SU-DHL-6 (cell line): ENCODE results near the gene PACSIN3.

ENCODE experiments used
- EZH2phosphoT487 ChIP-seq: fragments of 200-600 bp; sonication (generic), shearing (Covaris generic); conservative IDR thresholded peaks from 2 replicates; pipeline ENCODE4 v1.6.1; 2018; ENCODE audit warnings: mild to moderate bottlenecking, antibody characterized with exemption, low read length, moderate library complexity, mixed read lengths
- TF ChIP-seq, protein P1 (sequence below): fragments of 200-600 bp; sonication (generic); IDR thresholded peaks from one replicate; pipeline ENCODE4 v1.5.1; 2017; ENCODE audit warnings: antibody characterized with exemption, mild to moderate bottlenecking, low read length, moderate library complexity; ENCODE audit not compliant: insufficient read depth, poor library complexity, severe bottlenecking

DNA sequence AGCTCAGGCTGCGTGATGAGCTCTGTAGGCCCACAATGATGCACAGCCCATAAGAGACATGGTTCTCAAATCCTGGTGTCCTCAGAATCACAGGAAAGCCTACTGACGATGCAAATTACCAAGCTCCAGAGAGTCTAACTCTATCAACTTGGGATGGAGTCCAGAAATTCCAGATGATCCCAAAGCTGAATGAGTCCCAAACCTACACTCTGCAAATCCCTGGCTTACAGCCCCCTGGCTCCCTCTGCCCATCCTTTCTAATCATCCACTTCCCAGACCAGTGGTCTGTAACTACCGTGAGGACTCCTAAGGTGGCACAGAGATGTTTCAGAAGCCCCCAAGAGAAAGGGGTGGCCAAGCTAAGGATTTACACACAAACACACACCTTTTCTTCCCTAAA lies 23.0 kb downstream of the PACSIN3 start:
- TF ChIP-seq, protein P1, sequence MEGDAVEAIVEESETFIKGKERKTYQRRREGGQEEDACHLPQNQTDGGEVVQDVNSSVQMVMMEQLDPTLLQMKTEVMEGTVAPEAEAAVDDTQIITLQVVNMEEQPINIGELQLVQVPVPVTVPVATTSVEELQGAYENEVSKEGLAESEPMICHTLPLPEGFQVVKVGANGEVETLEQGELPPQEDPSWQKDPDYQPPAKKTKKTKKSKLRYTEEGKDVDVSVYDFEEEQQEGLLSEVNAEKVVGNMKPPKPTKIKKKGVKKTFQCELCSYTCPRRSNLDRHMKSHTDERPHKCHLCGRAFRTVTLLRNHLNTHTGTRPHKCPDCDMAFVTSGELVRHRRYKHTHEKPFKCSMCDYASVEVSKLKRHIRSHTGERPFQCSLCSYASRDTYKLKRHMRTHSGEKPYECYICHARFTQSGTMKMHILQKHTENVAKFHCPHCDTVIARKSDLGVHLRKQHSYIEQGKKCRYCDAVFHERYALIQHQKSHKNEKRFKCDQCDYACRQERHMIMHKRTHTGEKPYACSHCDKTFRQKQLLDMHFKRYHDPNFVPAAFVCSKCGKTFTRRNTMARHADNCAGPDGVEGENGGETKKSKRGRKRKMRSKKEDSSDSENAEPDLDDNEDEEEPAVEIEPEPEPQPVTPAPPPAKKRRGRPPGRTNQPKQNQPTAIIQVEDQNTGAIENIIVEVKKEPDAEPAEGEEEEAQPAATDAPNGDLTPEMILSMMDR: no peak
- no peak for TF ChIP-seq EZH2phosphoT487
